Right hindlimb (tissue), 1 donor: ENCODE data around the gene TMUB1.

Experiments used
- DNase-seq: peaks from one replicate; pipeline ENCODE4 v3.0.0-alpha.2; 2018

The TMUB1 gene

GRCh38 chr7:151120896-151121295 is 37.6 kb upstream of the TMUB1 start:
- no peak for DNase-seq

DNA sequence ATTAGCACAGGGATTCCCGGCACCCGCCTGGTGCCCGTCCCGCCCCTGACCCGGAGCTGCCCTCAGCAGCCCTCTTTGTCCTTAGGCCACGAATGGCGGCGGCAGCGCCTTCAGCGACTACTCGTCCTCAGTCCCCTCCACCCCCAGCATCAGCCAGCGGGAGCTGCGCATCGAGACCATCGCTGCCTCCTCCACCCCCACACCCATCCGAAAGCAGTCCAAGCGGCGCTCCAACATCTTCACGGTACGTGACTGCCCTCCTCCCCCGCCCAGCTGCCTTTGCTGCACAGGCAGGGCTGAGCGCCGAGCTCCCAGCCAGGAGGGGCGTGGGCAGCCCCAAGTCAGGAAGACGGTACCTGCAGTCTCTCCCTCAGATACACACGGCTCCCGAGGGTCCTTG is 36.6 kb upstream of the TMUB1 start:
- DNase-seq, result no peak

DNA sequence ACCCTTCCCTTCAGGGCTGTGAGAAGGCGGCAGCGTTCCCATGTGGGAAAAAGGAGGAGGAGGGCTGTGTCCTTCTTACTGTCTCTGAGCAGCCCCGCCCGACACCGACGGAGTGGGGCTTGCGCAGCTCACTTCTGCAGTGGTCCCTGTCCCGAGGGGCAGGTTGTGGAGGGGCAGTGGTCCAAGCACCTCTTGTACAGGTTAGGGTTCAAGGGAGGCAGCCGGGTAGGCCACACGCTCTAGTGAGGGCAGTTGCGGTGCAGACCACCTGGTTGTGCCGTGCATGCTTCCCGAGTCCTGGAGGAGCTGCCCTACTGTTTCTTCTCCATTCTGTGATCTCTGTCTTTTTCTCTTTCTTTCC is 35.7 kb upstream of the TMUB1 start:
- DNase-seq, result no peak

DNA sequence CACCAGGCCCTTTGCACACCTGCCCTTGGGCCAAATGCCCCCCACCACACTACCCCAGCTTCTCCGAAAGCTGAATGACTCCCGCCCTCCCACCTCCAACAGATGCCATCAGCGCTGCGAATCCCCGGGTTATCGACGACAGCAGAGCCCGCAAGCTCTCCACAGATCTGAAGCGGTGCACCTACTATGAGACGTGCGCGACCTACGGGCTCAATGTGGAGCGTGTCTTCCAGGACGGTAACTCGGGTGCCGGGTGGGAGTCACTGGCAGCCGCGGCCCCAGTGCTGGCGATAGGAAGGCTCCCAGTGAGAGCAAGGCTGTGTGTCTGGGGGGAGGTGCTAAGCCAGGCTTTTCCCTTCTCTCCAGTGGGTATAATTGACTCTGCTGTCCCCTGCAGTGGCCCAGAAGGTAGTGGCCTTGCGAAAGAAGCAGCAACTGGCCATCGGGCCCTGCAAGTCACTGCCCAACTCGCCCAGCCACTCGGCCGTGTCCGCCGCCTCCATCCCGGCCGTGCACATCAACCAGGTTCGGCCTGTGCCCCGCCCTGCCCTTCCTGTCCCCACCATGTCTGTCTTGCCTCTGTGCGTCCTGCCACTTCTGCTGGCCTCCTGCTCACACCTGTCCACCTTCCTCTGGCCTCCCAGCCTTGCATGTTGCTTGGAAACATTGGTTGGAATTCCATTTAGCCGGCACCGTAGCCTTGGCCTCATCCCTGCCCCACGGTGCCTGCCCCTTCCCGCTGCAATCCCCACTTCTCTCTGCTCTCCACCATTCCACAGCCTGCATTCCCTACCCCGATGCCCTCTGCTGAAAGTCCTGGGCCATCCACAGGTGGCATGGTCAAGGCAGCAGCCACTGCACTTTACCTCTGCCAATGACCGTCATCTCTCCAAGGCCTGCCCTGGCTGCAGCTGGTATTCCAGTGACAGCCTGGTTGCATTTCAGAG is 35.1 kb upstream of the TMUB1 start:
- DNase-seq, result no peak

- no peak for DNase-seq
Observed at GRCh38 chr7:151117565-151117964, 34.3 kb upstream of the TMUB1 start.

- DNase-seq, result no peak
Observed at GRCh38 chr7:151116603-151117440, 33.5 kb upstream of the TMUB1 start.

DNA sequence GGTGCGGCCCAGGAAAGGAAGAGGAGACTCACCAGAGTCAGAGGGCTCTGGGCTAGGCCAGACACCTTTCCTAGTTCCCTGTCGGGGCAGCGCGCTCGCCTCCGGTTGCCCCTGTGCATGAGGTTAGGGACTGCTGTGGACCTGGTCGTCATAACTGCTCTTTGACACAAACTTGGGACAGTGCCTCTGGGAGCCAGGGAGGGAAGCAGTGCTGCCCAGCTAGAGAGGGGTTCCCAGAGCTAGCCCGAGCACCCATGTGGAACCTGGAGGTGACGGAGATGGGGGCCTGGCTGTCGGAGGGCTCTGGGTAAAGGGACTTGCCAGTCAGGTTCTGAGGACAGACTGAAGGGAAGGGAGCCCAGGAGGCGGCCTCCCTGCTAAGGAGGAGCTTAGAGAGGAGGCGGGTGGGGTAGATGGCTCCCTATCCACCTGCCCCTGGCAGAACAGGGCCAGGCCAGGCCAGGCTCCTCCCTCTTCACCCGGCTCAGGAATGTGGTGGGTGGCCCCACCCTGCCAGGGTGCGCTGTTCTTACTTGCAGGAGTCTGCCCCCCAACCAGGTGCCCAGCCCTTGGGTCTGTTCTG is 32.6 kb upstream of the TMUB1 start:
- no peak for DNase-seq

- DNase-seq, result peak; percentile 59
Observed at GRCh38 chr7:151115121-151115835, 32.0 kb upstream of the TMUB1 start.

DNA sequence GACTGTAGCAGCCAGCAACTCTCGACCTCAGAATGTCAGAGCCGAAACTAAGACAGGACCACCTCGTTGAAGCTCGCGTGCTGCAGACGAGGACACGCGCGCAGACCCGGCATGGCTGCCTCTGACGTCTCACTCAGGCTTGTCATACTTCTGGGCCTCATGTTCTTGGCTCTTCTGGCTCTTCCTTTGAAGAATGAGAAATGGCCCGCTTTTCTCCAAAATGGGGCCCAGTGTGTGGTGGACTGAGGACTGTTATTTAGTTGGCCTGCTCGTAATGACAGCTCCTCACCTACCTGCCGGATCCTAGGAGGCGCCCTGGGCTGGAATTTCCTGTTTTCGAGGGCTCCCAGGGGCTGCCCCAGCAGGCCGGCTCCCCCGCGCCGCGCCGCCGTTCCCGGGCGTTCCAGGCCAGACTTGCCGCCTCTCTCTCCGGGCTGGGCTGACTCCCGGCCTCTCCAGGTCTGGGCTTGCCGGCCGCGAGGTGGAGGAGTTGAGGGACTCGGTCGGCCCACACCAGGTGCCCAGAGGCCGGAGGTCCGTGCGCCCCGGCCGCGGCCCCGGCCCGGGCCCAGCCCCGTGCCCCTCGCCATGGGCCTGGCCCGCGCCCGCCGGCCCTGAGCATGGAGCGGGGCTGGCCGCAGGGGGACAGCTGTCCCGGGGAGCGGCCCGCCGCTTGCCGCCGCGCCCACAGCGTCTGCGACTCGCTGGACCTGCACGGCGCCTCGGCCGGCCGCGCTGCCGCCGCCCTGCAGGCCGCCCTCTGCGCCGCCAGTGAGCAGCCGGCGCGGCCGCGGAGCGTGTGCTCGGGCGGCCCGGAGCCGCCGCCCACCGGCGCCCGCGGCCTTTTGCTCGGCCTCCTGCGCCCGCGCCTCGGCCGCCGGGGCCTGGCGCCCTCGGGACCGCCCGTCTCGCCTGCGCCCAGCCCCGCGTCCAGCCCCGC is 31.1 kb upstream of the TMUB1 start:
- DNase-seq, result no peak

DNA sequence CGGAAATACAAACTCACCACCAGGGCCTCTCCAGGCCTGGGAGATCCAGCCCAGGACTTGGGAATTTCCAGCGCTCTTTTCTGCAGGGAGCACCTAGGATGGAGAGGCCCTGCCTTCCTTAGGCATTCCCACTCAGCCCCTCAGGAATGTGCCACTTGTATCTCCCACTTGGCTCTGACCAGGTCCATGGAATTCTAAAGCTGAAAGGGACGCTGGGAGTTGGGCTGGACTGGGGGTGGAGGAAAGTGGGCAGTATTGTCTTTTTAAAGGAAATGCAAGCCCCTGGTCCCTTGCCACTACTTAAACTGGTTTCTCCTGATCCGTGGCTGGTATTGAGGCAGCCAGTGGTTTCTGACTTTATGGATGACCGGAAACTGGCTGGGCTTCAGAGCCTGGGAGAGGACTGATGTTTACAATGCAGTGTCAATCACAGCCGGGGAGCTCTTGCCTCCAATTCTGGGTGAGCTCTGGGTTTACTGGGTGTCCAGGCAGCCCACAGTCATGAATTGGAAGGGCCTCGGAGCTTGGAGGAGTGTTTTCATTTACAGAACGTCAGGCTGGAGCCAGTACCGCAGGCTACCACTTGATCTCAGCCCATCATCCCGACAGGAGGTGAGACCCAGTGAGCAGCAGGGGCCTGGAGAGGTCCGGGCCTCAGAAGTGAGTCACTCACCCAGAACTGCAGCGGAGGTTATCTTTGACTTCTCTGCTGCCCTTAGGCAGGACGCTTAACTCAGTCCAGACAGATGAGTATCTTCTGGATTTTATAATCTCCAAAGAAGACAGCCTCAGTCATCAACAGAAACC is 30.3 kb upstream of the TMUB1 start:
- no peak for DNase-seq

DNA sequence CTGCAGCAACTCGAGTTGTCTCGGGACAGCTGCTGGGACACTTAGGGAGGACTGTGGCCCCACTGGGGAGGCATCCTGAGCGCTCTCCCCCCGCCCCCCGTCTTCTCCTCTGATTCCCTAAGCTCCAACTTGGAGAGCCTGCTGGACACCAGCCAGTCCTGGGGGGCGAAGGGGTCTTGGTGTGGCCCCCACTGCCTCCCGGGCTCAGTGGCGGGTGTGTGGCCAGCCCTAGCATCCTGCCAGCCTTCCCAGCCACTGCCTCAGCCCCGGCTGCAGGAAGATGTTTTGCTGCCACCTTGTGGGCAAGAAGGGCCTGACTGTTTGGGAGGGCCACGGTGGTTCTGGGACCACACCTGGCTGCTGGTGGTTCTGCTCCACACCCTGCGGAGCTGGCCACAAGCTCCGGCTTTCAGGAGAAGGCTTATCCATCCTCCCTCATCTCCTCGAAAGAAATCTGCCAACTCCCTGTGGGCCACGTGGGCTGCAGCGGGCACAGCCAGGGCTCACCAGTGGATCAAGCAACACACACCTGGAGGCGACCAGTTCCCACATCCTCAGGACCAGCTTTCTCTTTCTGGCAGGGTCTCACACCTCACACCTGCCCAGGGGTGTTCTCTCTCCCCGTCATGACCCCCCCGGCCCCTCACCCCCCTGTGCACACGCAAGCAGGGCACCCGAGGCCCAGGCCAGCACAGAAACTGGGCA is 27.8 kb upstream of the TMUB1 start:
- peak; percentile 84 for DNase-seq

DNA sequence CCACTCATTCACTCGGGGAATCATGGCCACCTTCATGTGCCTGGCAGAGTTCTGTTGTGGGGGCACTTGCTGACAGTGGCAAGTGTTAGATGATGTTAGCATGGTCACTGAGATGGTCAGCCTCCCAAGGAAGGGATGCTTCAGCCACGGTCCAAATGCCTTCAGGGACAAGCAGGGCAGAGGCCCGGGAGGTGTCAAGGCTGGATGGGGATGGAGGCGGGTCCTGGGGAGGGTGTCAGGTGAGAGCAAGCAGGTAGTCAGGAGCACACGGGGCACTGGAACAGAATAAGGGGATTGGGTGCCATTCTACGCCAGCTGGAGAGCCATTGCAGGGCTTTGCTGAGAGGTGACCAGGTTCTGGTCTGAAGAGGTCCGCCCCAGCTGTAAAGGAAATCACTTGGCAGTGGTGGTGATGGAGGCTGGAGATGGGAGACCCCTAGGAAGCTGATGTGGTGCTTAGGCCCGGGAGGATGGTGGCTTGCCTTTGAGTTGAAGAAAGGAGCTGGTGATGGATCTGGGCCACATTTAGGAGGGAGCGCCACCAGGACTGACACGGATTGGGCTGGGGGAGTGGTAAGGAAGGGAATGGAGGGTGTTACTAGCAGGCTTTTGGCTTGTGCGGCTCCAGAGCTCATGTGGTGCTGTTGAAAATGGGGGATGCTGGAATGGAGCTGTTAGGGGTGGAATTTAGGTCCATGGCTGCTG is 27.1 kb upstream of the TMUB1 start:
- no peak for DNase-seq

- DNase-seq, result no peak
Observed at GRCh38 chr7:151109094-151110048, 26.1 kb upstream of the TMUB1 start.

GRCh38 chr7:151107882-151108281 is 24.6 kb upstream of the TMUB1 start:
- no peak for DNase-seq

DNA sequence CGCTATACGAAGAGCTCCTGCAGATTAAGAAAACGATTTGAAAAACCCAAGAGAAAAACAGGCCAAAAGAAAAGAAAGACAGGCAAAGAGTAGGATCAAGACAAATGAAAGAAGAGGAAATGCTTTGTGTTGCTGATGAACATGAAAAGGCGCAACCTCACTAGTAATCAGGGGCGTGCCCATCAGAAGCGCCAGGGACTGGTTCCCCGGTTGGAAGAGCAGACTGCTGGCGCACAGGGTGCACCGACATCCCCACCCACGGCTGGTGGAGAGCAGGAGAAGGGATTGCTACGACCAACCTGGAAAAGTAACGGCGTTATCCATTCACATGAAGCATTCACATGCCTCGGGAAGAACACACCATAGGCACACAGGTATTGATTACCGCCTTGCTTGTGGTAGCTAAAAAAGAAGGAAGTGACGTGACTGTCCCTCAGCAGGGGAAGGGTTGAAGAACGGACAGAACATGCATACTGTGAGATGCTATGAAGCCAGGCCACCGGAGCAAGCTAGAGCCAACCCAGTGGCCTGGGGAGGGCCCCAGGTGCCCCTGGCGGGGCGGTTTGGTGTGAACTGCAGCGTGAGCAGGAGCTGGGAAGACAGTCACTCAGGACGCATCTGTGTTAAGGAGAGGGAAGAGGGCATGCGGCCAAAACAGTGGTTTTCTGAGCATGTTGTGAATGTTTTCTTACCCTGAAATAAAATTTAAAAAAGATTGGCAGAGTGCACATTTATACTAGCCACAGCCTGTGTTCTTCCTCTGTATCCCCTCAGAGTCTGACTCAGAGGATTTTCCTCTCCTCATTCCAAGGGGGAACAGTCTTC is 21.3 kb upstream of the TMUB1 start:
- DNase-seq, result no peak

DNA sequence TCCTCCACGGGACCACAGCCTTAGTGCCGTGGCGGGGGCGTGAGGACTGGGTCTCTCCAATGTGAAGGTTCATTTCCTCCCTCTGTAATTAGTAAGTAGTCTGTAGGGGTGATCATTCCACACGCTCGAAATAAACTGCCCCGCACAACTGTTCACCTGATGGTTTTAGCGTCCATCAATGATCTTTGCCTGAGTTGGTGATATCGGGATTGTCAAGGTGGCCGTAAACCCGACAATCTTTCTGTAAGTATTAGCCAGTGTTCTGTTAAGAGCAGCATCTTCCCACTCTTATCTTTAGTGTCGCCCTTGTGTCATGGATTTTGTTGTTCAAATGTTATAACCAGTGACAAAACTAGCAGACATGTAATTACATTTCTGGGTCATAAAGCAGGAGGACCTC is 20.7 kb upstream of the TMUB1 start:
- no peak for DNase-seq

GRCh38 chr7:151102991-151103390 is 19.7 kb upstream of the TMUB1 start:
- no peak for DNase-seq
